ENCODE data around the gene ZNF804B. TPM values are rescaled to one million over a fixed set of nuclear protein-coding genes. Genes with fewer than 3 reads are reported as not detected.

The ZNF804B gene
- total and polyA plus RNA-seq, 12 donors, result 0.04 to 0.09 (median 0.08) TPM; not detected in 7

- intact Hi-C loops (cut with DNase I), result no loop called here
- 52 to 59% (median 57%) methylated on average over 2 of the region's 2 CpGs for WGBS, 4 donors
- H3K27ac ChIP-seq, result no peak overlapping the region
Observed at GRCh38 chr7:88922944-88923343, 163.4 kb downstream of the ZNF804B start.

GRCh38 chr7:88928276-88928675 lies 168.8 kb downstream of the ZNF804B start:
- no peak for DNase-seq
- Histone ChIP-seq H3K9me3 (replicated peaks in 1 of 3) (no peaks in the 10 kb centered on the region), H3K27me3 (no peaks in the 10 kb centered on the region), H3K27ac (no peak overlapping the region), H3K4me1 (replicated peaks in 1 of 2) (no peaks in the 10 kb centered on the region), H3K36me3 (replicated peaks in 1 of 2) (no peaks in the 10 kb centered on the region), H3K4me3 (no peak overlapping the region)
- no peak for TF ChIP-seq POLR2A (IDR thresholded peaks at IDR 0.05)
- TF ChIP-seq CTCF (IDR thresholded peaks at IDR 0.05), result no peak
- intact Hi-C loops (cut with DNase I), result no loop called here

More at GRCh38 chr7:88922944-88923343, 163.4 kb downstream of the ZNF804B start:
- no peak for DNase-seq
- no peak overlapping the region for H3K4me3 ChIP-seq
- TF ChIP-seq POLR2A (IDR thresholded peaks at IDR 0.05) (no peak), CTCF (IDR thresholded peaks at IDR 0.05) (no peak)
- no peaks in the 10 kb centered on the region for H3K27me3 ChIP-seq
- H3K36me3 ChIP-seq (replicated peaks in 1 of 2), result no peaks in the 10 kb centered on the region
- no peaks in the 10 kb centered on the region for H3K4me1 ChIP-seq (replicated peaks in 1 of 2)
- H3K9me3 ChIP-seq (replicated peaks in 1 of 3), result no peaks in the 10 kb centered on the region

GRCh38 chr7:88929719-88930118 lies 170.2 kb downstream of the ZNF804B start:
- Histone ChIP-seq H3K4me1 (replicated peaks in 1 of 2) (no peaks in the 10 kb centered on the region), H3K4me3 (no peak overlapping the region)
- WGBS, 4 donors, result 70 to 87% (median 77%) methylated on average over 3 of the region's 3 CpGs

GRCh38 chr7:88933285-88933684 lies 173.8 kb downstream of the ZNF804B start:
- Histone ChIP-seq H3K9me3 (replicated peaks in 1 of 3) (no peaks in the 10 kb centered on the region), H3K4me3 (no peak overlapping the region), H3K27ac (no peak overlapping the region), H3K27me3 (no peaks in the 10 kb centered on the region), H3K4me1 (replicated peaks in 1 of 2) (no peaks in the 10 kb centered on the region), H3K36me3 (replicated peaks in 1 of 2) (no peaks in the 10 kb centered on the region)
- WGBS, 4 donors, result 82 to 92% (median 84%) methylated on average over 5 of the region's 5 CpGs
- TF ChIP-seq POLR2A (IDR thresholded peaks at IDR 0.05), result no peak
- no peak for TF ChIP-seq CTCF (IDR thresholded peaks at IDR 0.05)
- intact Hi-C loops (cut with DNase I), result no loop called here
- DNase-seq, result no peak

More at GRCh38 chr7:88929719-88930118, 170.2 kb downstream of the ZNF804B start:
- Histone ChIP-seq H3K36me3 (replicated peaks in 1 of 2) (no peaks in the 10 kb centered on the region), H3K27ac (no peak overlapping the region), H3K27me3 (no peaks in the 10 kb centered on the region), H3K9me3 (replicated peaks in 1 of 3) (no peaks in the 10 kb centered on the region)
- no peak for DNase-seq
- intact Hi-C loops (cut with DNase I), result no loop called here
- TF ChIP-seq POLR2A (IDR thresholded peaks at IDR 0.05), result no peak

GRCh38 chr7:88942815-88943501 lies 183.5 kb downstream of the ZNF804B start:
- WGBS, 4 donors, result 73 to 87% (median 80%) methylated on average over 2 of the region's 2 CpGs
- H3K4me3 ChIP-seq, result no peak overlapping the region
- H3K27ac ChIP-seq, result no peak overlapping the region
- no peak for DNase-seq
- peaks cover 0 to 5% (median 0%) of the 10 kb centered on the region in 3 donors for H3K9me3 ChIP-seq (replicated peaks in 1 of 3)
- H3K36me3 ChIP-seq (replicated peaks in 1 of 2), result no peaks in the 10 kb centered on the region
- intact Hi-C loops (cut with DNase I), result no loop called here
- no peaks in the 10 kb centered on the region for H3K4me1 ChIP-seq (replicated peaks in 1 of 2)
- no peaks in the 10 kb centered on the region for H3K27me3 ChIP-seq
- no peak for TF ChIP-seq CTCF (IDR thresholded peaks at IDR 0.05)

Data from adrenal gland (tissue), 12 donors.